GM18498 (cell line): ENCODE data around the gene PAN2.
"Not testable (repeated sequence)": the region's sequence is repeated elsewhere in the genome, so short reads cannot be mapped to it uniquely, and the experiment has no call there.

Source experiments
- ATAC-seq: cut with Tn5 transposase; IDR thresholded peaks from one replicate; pipeline ENCODE4 v1.9.1; 2021; ENCODE audit warnings: mild to moderate bottlenecking, moderate library complexity; ENCODE audit not compliant: unreplicated experiment

The PAN2 gene

GRCh38 chr12:56315249-56315621 lies 18.6 kb downstream of the PAN2 start:
- ATAC-seq: no peak

GRCh38 chr12:56311003-56311402 lies 22.8 kb downstream of the PAN2 start:
- no peak for ATAC-seq

- no peak for ATAC-seq
Measured at GRCh38 chr12:56308714-56309113, 25.1 kb downstream of the PAN2 start.

GRCh38 chr12:56307221-56307965 lies 26.4 kb downstream of the PAN2 start:
- ATAC-seq: no peak

- ATAC-seq: no peak
Measured at GRCh38 chr12:56304872-56305590, 28.8 kb downstream of the PAN2 start.

GRCh38 chr12:56304276-56304675 lies 29.5 kb downstream of the PAN2 start:
- ATAC-seq: no peak

- ATAC-seq: no peak
Measured at GRCh38 chr12:56300644-56301464, 32.9 kb downstream of the PAN2 start.

- ATAC-seq: peak; percentile 92
Measured at GRCh38 chr12:56299853-56300643, 33.8 kb downstream of the PAN2 start, which contains the start of gene CS. Gene CS (minus strand): TSS chr12:56300330. CDS start chr12:56300201, 129 bp downstream.

- no peak for ATAC-seq
Measured at GRCh38 chr12:56299308-56299852, 34.4 kb downstream of the PAN2 start.

GRCh38 chr12:56298828-56299227 lies 35.0 kb downstream of the PAN2 start:
- no peak for ATAC-seq

- no peak for ATAC-seq
Measured at GRCh38 chr12:56297400-56297799, 36.4 kb downstream of the PAN2 start.

- no peak for ATAC-seq
Measured at GRCh38 chr12:56296295-56296694, 37.5 kb downstream of the PAN2 start.

GRCh38 chr12:56293795-56294194 lies 40.0 kb downstream of the PAN2 start:
- no peak for ATAC-seq

GRCh38 chr12:56288705-56289387 lies 45.0 kb downstream of the PAN2 start:
- no peak for ATAC-seq

GRCh38 chr12:56286044-56286830 lies 47.6 kb downstream of the PAN2 start:
- no peak for ATAC-seq

GRCh38 chr12:56284263-56284662 lies 49.5 kb downstream of the PAN2 start:
- ATAC-seq: not testable (repeated sequence)

GRCh38 chr12:56282579-56282978 lies 51.2 kb downstream of the PAN2 start:
- no peak for ATAC-seq

GRCh38 chr12:56282030-56282429 lies 51.8 kb downstream of the PAN2 start:
- no peak for ATAC-seq

- ATAC-seq: no peak
Measured at GRCh38 chr12:56280849-56281248, 53.0 kb downstream of the PAN2 start.
